Measurements from ENCODE around the gene ANK3. TPM values are rescaled to one million over a fixed set of nuclear protein-coding genes. Genes with fewer than 3 reads are reported as not detected.

The ANK3 gene
- total RNA-seq, 2 donors from 2014 or later, result 46.0 to 47.8 TPM

- no peak for DNase-seq (ENCODE audit: low spot score)
- H3K36me3 ChIP-seq, result no peaks in the 10 kb centered on the region
- H3K27me3 ChIP-seq (replicated peaks; ENCODE audit: insufficient read depth), result no peaks in the 10 kb centered on the region
- TF ChIP-seq POLR2AphosphoS5 (IDR thresholded peaks at IDR 0.05), result no peak
- TF ChIP-seq CTCF (IDR thresholded peaks at IDR 0.05), result no peak
- no peak for TF ChIP-seq POLR2A (IDR thresholded peaks at IDR 0.05)
- no peak overlapping the region for H3K27ac ChIP-seq
- intact Hi-C loops (cut with DNase I), result no loop called here
- no peak overlapping the region for H3K4me3 ChIP-seq
- WGBS, result 90% methylated on average over 1 of the region's 1 CpG
- H3K4me1 ChIP-seq (replicated peaks), result no peaks in the 10 kb centered on the region
- no peaks in the 10 kb centered on the region for H3K9me3 ChIP-seq
Measured at GRCh38 chr10:60025279-60025678, 364.4 kb downstream of the ANK3 start.

GRCh38 chr10:60024506-60024905 lies 365.2 kb downstream of the ANK3 start:
- no peak overlapping the region for H3K27ac ChIP-seq
- no peaks in the 10 kb centered on the region for H3K27me3 ChIP-seq (replicated peaks; ENCODE audit: insufficient read depth)
- H3K9me3 ChIP-seq, result no peaks in the 10 kb centered on the region
- H3K36me3 ChIP-seq, result no peaks in the 10 kb centered on the region
- no peaks in the 10 kb centered on the region for H3K4me1 ChIP-seq (replicated peaks)
- WGBS, result 97% methylated on average over 4 of the region's 4 CpGs
- DNase-seq (ENCODE audit: low spot score), result no peak
- TF ChIP-seq POLR2AphosphoS5 (IDR thresholded peaks at IDR 0.05), result no peak
- no peak for TF ChIP-seq POLR2A (IDR thresholded peaks at IDR 0.05)
- TF ChIP-seq CTCF (IDR thresholded peaks at IDR 0.05), result no peak
- intact Hi-C loops (cut with DNase I), result no loop called here
- H3K4me3 ChIP-seq, result no peak overlapping the region

- no peak overlapping the region for H3K4me3 ChIP-seq
- H3K4me1 ChIP-seq (replicated peaks), result no peaks in the 10 kb centered on the region
- 68% methylated on average over 2 of the region's 2 CpGs for WGBS
- H3K36me3 ChIP-seq, result no peaks in the 10 kb centered on the region
- H3K27me3 ChIP-seq (replicated peaks; ENCODE audit: insufficient read depth), result no peaks in the 10 kb centered on the region
- DNase-seq (ENCODE audit: low spot score), result no peak
- H3K9me3 ChIP-seq, result no peaks in the 10 kb centered on the region
- TF ChIP-seq CTCF (IDR thresholded peaks at IDR 0.05) (no peak), POLR2AphosphoS5 (IDR thresholded peaks at IDR 0.05) (no peak), POLR2A (IDR thresholded peaks at IDR 0.05) (no peak)
- intact Hi-C loops (cut with DNase I), result no loop called here
- no peak overlapping the region for H3K27ac ChIP-seq
Measured at GRCh38 chr10:60023155-60023877, 366.4 kb downstream of the ANK3 start.

- no peak for DNase-seq (ENCODE audit: low spot score)
- no peaks in the 10 kb centered on the region for H3K4me1 ChIP-seq (replicated peaks)
- TF ChIP-seq POLR2AphosphoS5 (IDR thresholded peaks at IDR 0.05), result no peak
- TF ChIP-seq POLR2A (IDR thresholded peaks at IDR 0.05), result no peak
- TF ChIP-seq CTCF (IDR thresholded peaks at IDR 0.05), result no peak
- no peak overlapping the region for H3K4me3 ChIP-seq
- H3K36me3 ChIP-seq, result no peaks in the 10 kb centered on the region
- H3K27ac ChIP-seq, result no peak overlapping the region
- no peaks in the 10 kb centered on the region for H3K27me3 ChIP-seq (replicated peaks; ENCODE audit: insufficient read depth)
- intact Hi-C loops (cut with DNase I), result no loop called here
- H3K9me3 ChIP-seq, result no peaks in the 10 kb centered on the region
- WGBS, result 85% methylated on average over 2 of the region's 2 CpGs
Measured at GRCh38 chr10:60021361-60021760, 368.3 kb downstream of the ANK3 start.

GRCh38 chr10:60016794-60017193 lies 372.9 kb downstream of the ANK3 start:
- Histone ChIP-seq H3K4me1 (replicated peaks) (no peaks in the 10 kb centered on the region), H3K36me3 (no peaks in the 10 kb centered on the region), H3K4me3 (no peak overlapping the region), H3K27ac (no peak overlapping the region), H3K27me3 (replicated peaks; ENCODE audit: insufficient read depth) (no peaks in the 10 kb centered on the region), H3K9me3 (no peaks in the 10 kb centered on the region)
- intact Hi-C loops (cut with DNase I), result no loop called here
- no peak for DNase-seq (ENCODE audit: low spot score)
- TF ChIP-seq CTCF (IDR thresholded peaks at IDR 0.05) (no peak), POLR2AphosphoS5 (IDR thresholded peaks at IDR 0.05) (no peak), POLR2A (IDR thresholded peaks at IDR 0.05) (no peak)
- 97% methylated on average over 3 of the region's 3 CpGs for WGBS
